HG02943 (cell line): ENCODE measurements around the gene KYAT1.

Source experiments
- ATAC-seq: cut with Tn5 transposase; IDR thresholded peaks from one replicate; pipeline ENCODE4 v1.9.1; 2021; ENCODE audit warnings: mild to moderate bottlenecking, low read depth, moderate library complexity; ENCODE audit not compliant: unreplicated experiment

The KYAT1 gene

DNA sequence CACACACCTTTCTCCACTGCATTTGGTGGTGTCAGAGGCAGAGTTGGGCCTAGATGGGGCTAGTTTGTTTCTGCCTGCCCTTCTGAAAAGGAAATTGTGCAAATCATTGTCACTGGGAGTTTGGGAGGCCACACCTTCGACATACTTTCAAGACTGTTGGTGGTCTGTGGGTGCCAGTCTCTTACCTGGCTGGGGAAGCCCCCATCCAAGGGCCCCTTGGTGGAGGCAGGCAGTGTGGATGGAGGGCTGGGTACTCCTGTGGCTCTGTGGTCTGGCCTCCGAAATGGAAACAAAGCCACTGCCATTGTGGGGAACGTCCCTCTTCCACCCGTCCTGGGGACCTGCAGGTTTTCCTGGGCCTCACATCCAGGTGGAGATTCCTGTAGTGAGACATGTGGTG, 28.1 kb upstream of the KYAT1 start:
- no peak for ATAC-seq

- no peak for ATAC-seq
These were observed 26.6 kb upstream of the KYAT1 start for GRCh38 chr9:128908372-128908771.

DNA sequence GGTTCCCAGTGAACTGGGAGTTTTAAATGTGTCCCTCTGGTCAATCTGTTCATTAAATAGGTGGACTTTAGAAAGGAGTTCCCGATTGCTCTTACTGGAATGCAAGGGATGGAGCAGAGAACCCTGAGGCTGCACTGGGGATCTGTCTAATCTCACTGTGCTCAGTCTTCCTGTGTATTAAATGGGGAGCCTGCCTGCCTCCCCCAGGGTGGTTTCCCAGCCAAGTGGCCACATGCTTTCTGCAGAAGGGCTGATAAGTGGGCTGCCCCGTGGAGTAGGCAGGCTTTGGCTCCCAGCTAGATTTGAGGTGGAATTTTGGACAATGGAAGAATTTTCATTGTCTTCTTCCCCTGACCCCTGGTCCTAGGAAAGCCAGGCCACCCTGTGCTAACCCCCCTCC, 25.0 kb upstream of the KYAT1 start:
- ATAC-seq: no peak

- no peak for ATAC-seq
These were observed 24.2 kb upstream of the KYAT1 start for GRCh38 chr9:128905964-128906363.

DNA sequence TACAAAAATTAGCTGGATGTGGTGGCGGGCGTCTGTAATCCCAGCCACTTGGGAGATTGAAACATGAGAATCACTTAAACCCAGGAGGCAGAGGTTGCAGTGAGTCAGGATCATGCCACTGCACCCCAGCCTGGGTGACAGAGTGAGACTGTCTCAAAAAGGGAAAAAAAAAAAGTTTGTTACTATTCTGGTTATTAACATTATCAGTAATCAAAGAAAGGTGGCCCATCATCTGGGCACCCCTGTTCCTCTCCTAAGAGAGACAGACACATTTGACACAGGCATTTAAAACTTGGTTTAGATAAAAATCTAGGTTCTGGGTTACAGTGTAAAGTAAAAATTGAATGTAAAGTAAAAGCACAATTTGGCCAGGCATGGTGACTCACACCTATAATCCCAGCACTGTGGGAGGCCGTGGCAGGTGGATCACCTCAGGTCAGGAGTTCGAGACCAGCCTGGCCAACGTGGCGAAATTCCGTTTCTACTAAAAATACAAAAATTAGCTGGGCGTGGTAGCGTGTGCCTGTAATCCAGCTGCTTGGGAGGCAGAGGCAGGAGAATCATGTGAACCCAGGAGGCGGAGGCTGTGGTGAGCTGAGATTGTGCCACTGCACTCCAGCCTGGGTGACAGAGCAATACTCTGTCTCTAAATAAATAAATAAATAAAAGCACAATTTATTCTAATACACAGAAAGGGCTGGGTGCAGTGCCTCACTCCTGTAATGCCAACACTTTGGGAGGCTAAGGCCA, 22.3 kb upstream of the KYAT1 start:
- no peak for ATAC-seq

- ATAC-seq: no peak
These were observed 21.3 kb upstream of the KYAT1 start for GRCh38 chr9:128903079-128903461.

GRCh38 chr9:128902351-128903078, 20.8 kb upstream of the KYAT1 start:
- peak; percentile 77 for ATAC-seq

GRCh38 chr9:128901822-128902221, 20.1 kb upstream of the KYAT1 start:
- no peak for ATAC-seq

DNA sequence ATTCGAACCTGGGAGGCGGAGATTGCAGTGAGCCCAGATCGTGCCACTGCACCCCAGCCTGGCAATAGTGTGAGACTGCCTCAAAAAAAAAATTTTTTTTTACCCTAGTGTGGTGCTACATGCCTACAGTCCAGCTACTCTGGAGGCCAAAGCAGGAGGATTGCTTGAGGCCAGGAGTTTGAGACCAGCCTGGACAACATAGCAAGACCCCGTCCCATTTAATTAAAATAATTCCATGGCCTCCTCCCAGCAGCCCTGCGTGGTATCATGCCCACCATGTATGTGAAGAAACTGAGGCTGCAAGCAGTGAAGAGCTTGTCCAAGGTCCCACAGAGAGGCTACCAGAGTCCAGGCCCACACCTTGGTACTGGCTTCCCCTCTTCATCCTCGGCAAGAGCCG, 19.6 kb upstream of the KYAT1 start:
- no peak for ATAC-seq

DNA sequence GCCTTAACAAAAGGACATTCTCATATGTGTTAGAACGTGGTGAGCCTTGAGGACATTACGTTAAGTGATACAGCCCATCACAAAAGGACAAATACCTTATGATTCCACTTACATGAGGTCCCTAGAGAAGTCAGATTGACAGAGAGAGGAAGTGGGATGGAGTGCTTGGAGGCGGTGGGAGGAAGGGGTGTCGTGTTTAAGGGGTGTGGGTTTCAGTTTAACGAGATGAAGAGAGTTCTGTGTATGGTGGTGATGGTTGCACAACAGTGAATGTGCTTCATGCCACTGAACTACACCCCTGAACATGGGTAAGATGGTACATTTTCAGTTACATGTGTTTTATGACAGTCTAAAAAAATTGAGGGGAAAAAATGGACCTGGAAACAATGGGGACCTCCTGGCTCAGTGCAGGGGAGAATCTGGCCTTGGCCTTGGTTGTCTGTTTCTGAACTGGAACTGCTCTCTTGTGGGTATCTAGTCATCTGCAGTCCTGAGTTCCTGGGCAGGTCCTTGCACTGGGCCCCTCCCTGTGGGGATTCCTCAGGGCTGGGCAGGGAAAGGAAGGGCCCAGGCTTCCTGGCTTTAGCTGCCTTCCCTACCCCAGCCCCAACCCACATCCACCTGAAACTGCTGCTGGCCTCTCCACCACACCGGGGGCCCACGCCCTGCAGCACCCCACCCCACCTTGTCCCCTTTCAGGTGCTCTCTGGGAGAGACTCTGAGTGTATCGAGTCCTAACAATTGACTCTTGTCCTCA, 18.0 kb upstream of the KYAT1 start:
- no peak for ATAC-seq

DNA sequence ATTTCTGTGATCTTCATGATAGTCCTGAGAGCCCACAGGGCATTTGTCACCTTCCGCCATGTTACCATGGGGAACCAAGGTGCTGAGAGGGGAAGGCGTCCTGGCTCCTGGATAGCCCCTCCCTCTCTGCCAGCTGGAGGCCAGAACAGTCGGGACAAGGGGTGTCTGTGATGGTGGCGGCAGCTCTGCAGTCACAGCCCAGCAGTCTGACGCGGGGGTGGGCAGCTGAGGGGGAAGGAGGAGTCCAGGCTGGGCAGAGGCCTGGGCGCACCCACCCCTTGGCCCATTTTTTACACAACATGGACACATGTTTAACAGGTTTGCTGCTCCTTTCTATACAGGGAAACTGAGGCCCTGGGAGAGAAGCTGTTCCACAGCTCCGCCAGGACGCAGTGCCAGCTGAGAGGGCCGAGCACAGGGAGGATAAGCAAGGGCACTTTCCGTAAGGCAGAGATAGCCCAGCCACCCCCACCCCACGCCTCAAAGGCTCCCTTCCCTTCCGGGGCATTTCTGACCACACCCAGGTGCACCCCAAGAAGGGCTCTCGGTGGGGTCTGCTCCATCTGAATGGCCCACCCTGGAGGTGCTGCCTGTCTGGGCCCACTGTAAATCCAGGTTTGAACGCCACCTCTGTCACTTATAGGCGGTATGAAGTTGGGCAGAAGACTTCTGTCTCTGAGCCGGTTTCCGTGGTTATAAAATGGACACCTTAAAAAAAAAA, 17.3 kb upstream of the KYAT1 start:
- ATAC-seq: no peak

GRCh38 chr9:128898382-128898781, 16.6 kb upstream of the KYAT1 start:
- no peak for ATAC-seq

- no peak for ATAC-seq
These were observed 13.8 kb upstream of the KYAT1 start for GRCh38 chr9:128895556-128895955.

- ATAC-seq: no peak
These were observed 13.0 kb upstream of the KYAT1 start for GRCh38 chr9:128894764-128895163.

- no peak for ATAC-seq
These were observed 11.6 kb upstream of the KYAT1 start for GRCh38 chr9:128893354-128893753.

- no peak for ATAC-seq
These were observed 10.6 kb upstream of the KYAT1 start for GRCh38 chr9:128892221-128892921.

DNA sequence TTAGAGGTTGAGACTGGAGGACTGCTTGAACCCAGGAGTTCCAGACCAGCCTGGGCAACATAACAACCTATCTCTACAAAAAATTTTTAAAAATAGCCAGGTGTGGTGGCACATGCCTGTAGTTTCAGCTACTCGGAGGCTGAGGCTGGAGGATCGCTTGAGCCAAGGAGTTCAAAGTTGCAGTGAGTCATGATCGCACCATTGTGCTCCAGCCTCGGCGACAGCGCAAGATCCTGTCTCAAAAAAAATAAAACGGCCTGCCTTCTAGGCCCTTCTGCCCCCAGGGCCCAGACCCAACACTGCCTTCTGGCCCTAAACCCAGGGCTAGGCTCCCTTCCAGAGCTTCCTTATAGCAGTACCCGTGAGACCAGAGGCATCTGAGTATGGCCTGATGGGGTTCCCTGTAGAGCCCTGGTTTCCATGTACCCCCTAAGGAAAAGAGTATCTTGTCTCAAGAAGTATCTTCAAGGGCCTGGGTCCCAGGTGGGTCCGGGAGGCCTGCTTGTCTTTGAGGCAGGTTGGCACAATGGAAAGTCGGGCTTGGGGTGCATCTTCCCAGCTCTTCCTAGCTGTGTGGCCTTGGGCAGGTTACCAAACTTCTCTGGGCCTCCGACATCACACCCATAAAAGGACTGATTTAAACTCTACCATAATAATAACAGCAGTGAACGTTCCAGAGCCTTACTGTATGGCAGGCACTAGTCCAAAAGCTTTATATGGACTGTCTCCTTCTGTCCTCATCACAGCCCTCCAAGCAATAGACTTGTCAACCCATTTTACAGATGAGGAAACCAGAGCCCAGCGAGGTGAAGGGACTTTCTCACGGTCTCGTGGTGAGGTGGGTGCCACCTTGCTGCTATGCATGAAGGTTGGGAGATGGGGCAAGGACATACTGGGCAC, 9.8 kb upstream of the KYAT1 start:
- no peak for ATAC-seq

GRCh38 chr9:128887914-128888350, 6.2 kb upstream of the KYAT1 start:
- no peak for ATAC-seq

GRCh38 chr9:128887049-128887448, 5.3 kb upstream of the KYAT1 start:
- ATAC-seq: no peak
